GM12892 (cell line): ENCODE measurements around the gene TNNC1.

Experiments
- POLR2A ChIP-seq: IDR thresholded peaks from 2 replicates; pipeline ENCODE4 v1.6.1; 2011; ENCODE audit warnings: low read depth, low read length, control low read depth
- TAF1 ChIP-seq: IDR thresholded peaks from 2 replicates; pipeline ENCODE4 v1.6.1; 2011; ENCODE audit warnings: low read depth, mild to moderate bottlenecking, control low read depth, low read length, borderline replicate concordance

- no peak for TF ChIP-seq TAF1
- no peak for TF ChIP-seq POLR2A
Observed at GRCh38 chr3:52408466-52408865, 45.4 kb downstream of the TNNC1 start.
